Activated effector memory CD4-positive, alpha-beta T cell treated with Interleukin-2 at 50 U/mL for 16 hours (primary cell): Measurements from ENCODE around the gene PTPA.

Experiments used
- DNase-seq: peaks from one replicate; pipeline ENCODE4 v3.0.0-alpha.2; 2020

PTPA gene

GRCh38 chr9:129084087-129084486 lies 27.1 kb upstream of the PTPA start:
- DNase-seq, result no peak

- no peak for DNase-seq
Observed at GRCh38 chr9:129089246-129089645, 22.0 kb upstream of the PTPA start.

- no peak for DNase-seq
Observed at GRCh38 chr9:129093602-129094386, 17.4 kb upstream of the PTPA start.

GRCh38 chr9:129094387-129095169 lies 16.6 kb upstream of the PTPA start:
- DNase-seq, result no peak

- no peak for DNase-seq
Observed at GRCh38 chr9:129095170-129095667, 16.0 kb upstream of the PTPA start.

GRCh38 chr9:129095908-129096307 lies 15.3 kb upstream of the PTPA start:
- no peak for DNase-seq

GRCh38 chr9:129097671-129098306 lies 13.4 kb upstream of the PTPA start:
- no peak for DNase-seq

GRCh38 chr9:129098328-129098727 lies 12.9 kb upstream of the PTPA start:
- no peak for DNase-seq

GRCh38 chr9:129100383-129101169 lies 10.6 kb upstream of the PTPA start:
- DNase-seq, result no peak

- no peak for DNase-seq
Observed at GRCh38 chr9:129101279-129101678, 9.9 kb upstream of the PTPA start.

- DNase-seq, result no peak
Observed at GRCh38 chr9:129102095-129102525, 9.1 kb upstream of the PTPA start.

- DNase-seq, result no peak
Observed at GRCh38 chr9:129102791-129103594, 8.2 kb upstream of the PTPA start.

GRCh38 chr9:129103595-129103965 lies 7.6 kb upstream of the PTPA start:
- DNase-seq, result no peak

GRCh38 chr9:129104051-129104450 lies 7.2 kb upstream of the PTPA start:
- DNase-seq, result no peak

- no peak for DNase-seq
Observed at GRCh38 chr9:129105857-129106694, 5.1 kb upstream of the PTPA start.

GRCh38 chr9:129107651-129108050 lies 3.6 kb upstream of the PTPA start:
- DNase-seq, result no peak

- DNase-seq, result no peak
Observed at GRCh38 chr9:129108083-129108804, 3.0 kb upstream of the PTPA start.

GRCh38 chr9:129108805-129109536 lies 2.2 kb upstream of the PTPA start:
- no peak for DNase-seq

- no peak for DNase-seq
Observed at GRCh38 chr9:129109537-129109903, 1.7 kb upstream of the PTPA start.
